ENCODE results near the gene PDZRN3. TPM values are rescaled to one million over a fixed set of nuclear protein-coding genes. Genes with fewer than 3 reads are reported as not detected.

Gene PDZRN3
- total RNA-seq, 1 experiment from 2014 or later, result not detected

- Histone ChIP-seq H3K9me3 (ENCODE audit: control insufficient read depth, insufficient read depth, low read depth, low read length) (no peaks in the 10 kb centered on the region), H3K4me3 (ENCODE audit: low read depth in 2 of 2, low read length in 2 of 2) (no peak overlapping the region), H3K27ac (ENCODE audit: low read length) (no peak overlapping the region), H3K4me1 (ENCODE audit: control insufficient read depth, insufficient read depth, low read length) (no peaks in the 10 kb centered on the region), H3K36me3 (ENCODE audit: control insufficient read depth, insufficient read depth, low read length) (no peaks in the 10 kb centered on the region), H3K27me3 (ENCODE audit: control insufficient read depth, insufficient read depth, low read length) (no peaks in the 10 kb centered on the region; the same call in 1 of the 2 replicates)
- TF ChIP-seq SIN3A (IDR thresholded peaks at IDR 0.05; ENCODE audit: borderline replicate concordance, insufficient read depth, low read depth, low read length) (no peak), CTCF (IDR thresholded peaks at IDR 0.05) (no peak), TCF7L2 (IDR thresholded peaks at IDR 0.05; ENCODE audit: low read depth, low read length) (no peak), REST (IDR thresholded peaks at IDR 0.05; ENCODE audit: insufficient read depth in 1 of 2, low read depth in 2 of 2, low read length in 1 of 2) (no peak), POLR2AphosphoS5 (IDR thresholded peaks at IDR 0.05; ENCODE audit: low read depth, low read length) (no peak)
- DNase-seq (ENCODE audit: low read depth, low spot score) (no peak), ATAC-seq (no peak)
- BruUV-seq (replicated peaks), result no TSS peak
- in situ Hi-C loops (cut with HindIII; ENCODE audit: low pct_unique_long_range_greater_than_20kb, low sequenced_read_pairs), result no loop called here
- CTCF ChIA-PET, result no interaction called here
- POLR2A ChIA-PET, result no interaction called here
- intact Hi-C loops (cut with micrococcal nuclease; ENCODE audit: unreplicated experiment), result no loop called here
These were observed 165.0 kb downstream of the PDZRN3 start for GRCh38 chr3:73459711-73460110.

- ATAC-seq, result no peak
These were observed 171.1 kb downstream of the PDZRN3 start for GRCh38 chr3:73453666-73454065.

More at GRCh38 chr3:73453666-73454065, 171.1 kb downstream of the PDZRN3 start:
- no peak for DNase-seq (ENCODE audit: low read depth, low spot score)
- no TSS peak for BruUV-seq (replicated peaks)
- H3K4me3 ChIP-seq (ENCODE audit: low read depth in 2 of 2, low read length in 2 of 2), result no peak overlapping the region
- POLR2A ChIA-PET, result no interaction called here
- H3K27ac ChIP-seq (ENCODE audit: low read length), result no peak overlapping the region
- intact Hi-C loops (cut with micrococcal nuclease; ENCODE audit: unreplicated experiment), result loop anchor here (2.0 kb wide), 1 partner anchor 49 kb away; no protein-coding TSS in a partner anchor
- TF ChIP-seq CTCF (IDR thresholded peaks at IDR 0.05) (no peak), POLR2AphosphoS5 (IDR thresholded peaks at IDR 0.05; ENCODE audit: low read depth, low read length) (no peak)
- CTCF ChIA-PET, result no interaction called here
- H3K4me1 ChIP-seq (ENCODE audit: control insufficient read depth, insufficient read depth, low read length), result no peaks in the 10 kb centered on the region
- H3K9me3 ChIP-seq (ENCODE audit: control insufficient read depth, insufficient read depth, low read depth, low read length), result no peaks in the 10 kb centered on the region
- in situ Hi-C loops (cut with HindIII; ENCODE audit: low pct_unique_long_range_greater_than_20kb, low sequenced_read_pairs), result no loop called here
- H3K36me3 ChIP-seq (ENCODE audit: control insufficient read depth, insufficient read depth, low read length), result no peaks in the 10 kb centered on the region
- no peaks in the 10 kb centered on the region for H3K27me3 ChIP-seq (ENCODE audit: control insufficient read depth, insufficient read depth, low read length)
